AG04450 (cell line): Measurements from ENCODE around the gene SCGB3A1. TPM values are rescaled to one million over a fixed set of nuclear protein-coding genes. Genes with fewer than 3 reads are reported as not detected.

ENCODE experiments used
- CTCF ChIA-PET: fragments of 300-600, 350-600 bp; formaldehyde crosslinking; extraction: SDS; loops from one replicate; lab custom pipeline; 2022; ENCODE audit warnings: antibody characterized with exemption, inconsistent platforms; lab: Charles Lee
- POLR2A ChIA-PET: fragments of 350-600 bp; formaldehyde crosslinking; extraction: SDS; loops from one replicate; lab custom pipeline; 2021; ENCODE audit warnings: antibody characterized with exemption, inconsistent platforms; lab: Yijun Ruan, JAX
- DNase-seq: peaks from one replicate; pipeline ENCODE4 v3.0.0-alpha.2; 2011; ENCODE audit warnings: low read depth, low spot score
- H3K27ac ChIP-seq: one replicate; pipeline ENCODE4 v1.5.1; 2012; ENCODE audit warnings: low read depth, low read length, control low read depth
- H3K27me3 ChIP-seq: one replicate; pipeline ENCODE4 v1.6.0; 2012; ENCODE audit warnings: low read length; ENCODE audit not compliant: control insufficient read depth, insufficient read depth
- H3K4me3 ChIP-seq: 2 replicates; pipeline ENCODE4 v1.5.1; 2011; ENCODE audit warnings: mild to moderate bottlenecking, low read depth, low read length, control low read depth
- H3K9me3 ChIP-seq: 2 replicates; pipeline ENCODE4 v1.5.1; 2012; ENCODE audit warnings: low read length; ENCODE audit not compliant: control insufficient read depth, insufficient read depth
- CTCF ChIP-seq: IDR thresholded peaks from 2 replicates; pipeline ENCODE4 v1.5.1; 2011; ENCODE audit warnings: low read depth, low read length, control low read depth, inconsistent platforms
- polyA plus RNA-seq: library from polyadenylated mRNA; depleted of rRNA; stranded (reverse); fragments of >200 nt; gene quantifications from 2 replicates; pipeline ENCODE4 v1.2.3, GENCODE V29; 2011

SCGB3A1 gene
- polyA plus RNA-seq, 1 experiment = not detected

GRCh38 chr5:180613814-180614188 is 22.5 kb upstream of the SCGB3A1 start:
- Histone ChIP-seq H3K9me3 (no peaks in the 10 kb centered on the region; the same call in 1 of the 2 replicates), H3K27ac (no peak overlapping the region), H3K27me3 (no peaks in the 10 kb centered on the region), H3K4me3 (no peak overlapping the region)
- no peak for TF ChIP-seq CTCF
- ChIA-PET POLR2A (no interaction called here), CTCF (no interaction called here)
- DNase-seq = no peak

- no peak for DNase-seq
- ChIA-PET POLR2A (no interaction called here), CTCF (no interaction called here)
- TF ChIP-seq CTCF = no peak
- H3K27me3 ChIP-seq = no peaks in the 10 kb centered on the region
- no peak overlapping the region for H3K4me3 ChIP-seq
- H3K27ac ChIP-seq = no peak overlapping the region
- no peaks in the 10 kb centered on the region; the same call in 1 of the 2 replicates for H3K9me3 ChIP-seq
Measured at GRCh38 chr5:180613188-180613813, 22.0 kb upstream of the SCGB3A1 start.

- ChIA-PET CTCF (no interaction called here), POLR2A (no interaction called here)
- no peak for TF ChIP-seq CTCF
Measured at GRCh38 chr5:180612683-180613082, 21.4 kb upstream of the SCGB3A1 start.

GRCh38 chr5:180611140-180611850 is 20.0 kb upstream of the SCGB3A1 start:
- TF ChIP-seq CTCF = no peak
- Histone ChIP-seq H3K27me3 (no peaks in the 10 kb centered on the region), H3K9me3 (no peaks in the 10 kb centered on the region; the same call in 1 of the 2 replicates), H3K4me3 (no peak overlapping the region), H3K27ac (no peak overlapping the region)
- DNase-seq = no peak
- ChIA-PET POLR2A (no interaction called here), CTCF (no interaction called here)

More at GRCh38 chr5:180612683-180613082, 21.4 kb upstream of the SCGB3A1 start:
- no peak for DNase-seq
- Histone ChIP-seq H3K27me3 (no peaks in the 10 kb centered on the region), H3K4me3 (no peak overlapping the region), H3K9me3 (no peaks in the 10 kb centered on the region; the same call in 1 of the 2 replicates), H3K27ac (no peak overlapping the region)
